Endothelial cell of umbilical vein (primary cell): ENCODE measurements around the gene FRMD6. TPM values are rescaled to one million over a fixed set of nuclear protein-coding genes. Genes with fewer than 3 reads are reported as not detected.
A peak's percentile ranks its signal among the peaks of the same experiment; 100 is the strongest.

Experiments used
- BruUV-seq: library from RNA; stranded (reverse); fragments of 400-500 nt; replicated peaks from 2 replicates; lab custom pipeline; 2021; lab: Mats Ljungman, UMichigan
- CTCF ChIA-PET: fragments of 300-600, 350-600 bp; sonication (Branson Sonifier 250); formaldehyde crosslinking; loops from one replicate; lab custom pipeline; 2021; ENCODE audit warnings: antibody characterized with exemption, inconsistent platforms; lab: Charles Lee
- POLR2A ChIA-PET: fragments of 300-600, 350-600 bp; sonication (Branson Sonifier 250); formaldehyde crosslinking; loops from one replicate; lab custom pipeline; 2021; ENCODE audit warnings: antibody characterized with exemption, inconsistent platforms; lab: Charles Lee
- DNase-seq: peaks from one replicate; pipeline ENCODE4 v3.0.0-alpha.2; 2011; ENCODE audit warnings: low read depth, low spot score
- FAIRE-seq: peaks from 2 replicates; lab custom pipeline; 2011; peaks lifted over from hg19 to GRCh38; lab: Jason Lieb, UNC
- H2AFZ ChIP-seq: 2 replicates; pipeline ENCODE4 v1.6.0; 2012; ENCODE audit warnings: low read depth, low read length, control low read depth, inconsistent platforms
- H3K27ac ChIP-seq: 2 replicates; pipeline ENCODE4 v1.5.1; 2011; ENCODE audit warnings: low read depth, mild to moderate bottlenecking, control low read depth, low read length, moderate library complexity; ENCODE audit not compliant: insufficient read depth
- H3K27me3 ChIP-seq, 2 experiments: 2 replicates each; pipeline versions ENCODE4 v1.6.0 to v1.6.1; 2011; ENCODE audit warnings: low read length in 2 of 2, mixed read lengths in 1 of 2; ENCODE audit not compliant: control insufficient read depth in 2 of 2, insufficient read depth in 2 of 2
- H3K36me3 ChIP-seq, 2 experiments: 2 replicates in 1 of 2; 3 replicates in 1 of 2; pipeline ENCODE4 v1.5.1; 2011; ENCODE audit warnings: low read length in 2 of 2, mild to moderate bottlenecking in 1 of 2, moderate library complexity in 1 of 2; ENCODE audit not compliant: control insufficient read depth in 2 of 2, insufficient read depth in 2 of 2; ENCODE audit errors: extremely low read depth in 1 of 2
- H3K4me1 ChIP-seq: 3 replicates; pipeline ENCODE4 v1.5.1; 2011; ENCODE audit warnings: mild to moderate bottlenecking, low read length; ENCODE audit not compliant: control insufficient read depth, insufficient read depth; ENCODE audit errors: extremely low read depth
- H3K4me2 ChIP-seq: 2 replicates; pipeline ENCODE4 v1.6.1; 2011; ENCODE audit warnings: low read length, control low read depth, mixed read lengths; ENCODE audit not compliant: insufficient read depth
- H3K4me3 ChIP-seq, 3 experiments: fragments of 200-600 bp in 1 of 3; sonication (generic), shearing (Covaris generic) in 1 of 3; replicated peaks in 1 of 3; 2 replicates each; pipeline ENCODE4 v1.5.1; 2011 to 2016; ENCODE audit warnings: control low read depth in 3 of 3, low read length in 3 of 3, mild to moderate bottlenecking in 2 of 3, inconsistent platforms in 1 of 3, low read depth in 1 of 3, moderate library complexity in 1 of 3; ENCODE audit not compliant: insufficient read depth in 1 of 3
- H3K79me2 ChIP-seq: 2 replicates; pipeline ENCODE4 v1.6.0; 2012; ENCODE audit warnings: low read length, inconsistent platforms; ENCODE audit not compliant: control insufficient read depth, insufficient read depth
- H3K9ac ChIP-seq: replicated peaks from 2 replicates; pipeline ENCODE3; 2011; ENCODE audit warnings: low read length, control low read depth; ENCODE audit not compliant: insufficient read depth; ENCODE audit errors: extremely low read depth
- H3K9me1 ChIP-seq: replicated peaks from 3 replicates; pipeline ENCODE4 v1.6.0; 2011; ENCODE audit warnings: mild to moderate bottlenecking, low read length; ENCODE audit not compliant: control insufficient read depth, insufficient read depth; ENCODE audit errors: extremely low read depth
- H3K9me3 ChIP-seq: replicated peaks from 2 replicates; pipeline ENCODE4 v1.5.1; 2012; ENCODE audit warnings: low read length, inconsistent platforms; ENCODE audit not compliant: control insufficient read depth, insufficient read depth
- H4K20me1 ChIP-seq: replicated peaks from 2 replicates; pipeline ENCODE3; 2011; ENCODE audit warnings: mild to moderate bottlenecking, low read length; ENCODE audit not compliant: control insufficient read depth, insufficient read depth; ENCODE audit errors: extremely low read depth
- EZH2 ChIP-seq: IDR thresholded peaks from 2 replicates; pipeline ENCODE4 v1.6.1; 2012; ENCODE audit warnings: borderline replicate concordance, low read depth, mild to moderate bottlenecking, moderate library complexity, low read length, inconsistent platforms; ENCODE audit not compliant: severe bottlenecking
- FOS ChIP-seq: IDR thresholded peaks from 2 replicates; pipeline ENCODE4 v1.6.1; 2011; ENCODE audit warnings: mild to moderate bottlenecking, low read length, moderate library complexity, borderline replicate concordance; ENCODE audit not compliant: insufficient read depth
- GATA2 ChIP-seq: IDR thresholded peaks from 2 replicates; pipeline ENCODE4 v1.7.0; 2011; ENCODE audit warnings: low read depth, mild to moderate bottlenecking, moderate library complexity, mixed read lengths, low read length; ENCODE audit not compliant: insufficient read length, insufficient read depth
- JUN ChIP-seq: IDR thresholded peaks from 2 replicates; pipeline ENCODE4 v1.6.1; 2011; ENCODE audit warnings: borderline replicate concordance, low read depth; ENCODE audit not compliant: insufficient read length, insufficient read depth
- MYC ChIP-seq: IDR thresholded peaks from one replicate; pipeline ENCODE4 v1.6.1; 2011; ENCODE audit warnings: mild to moderate bottlenecking, low read depth, low read length
- POLR2A ChIP-seq: IDR thresholded peaks from 2 replicates; pipeline ENCODE4 v1.6.1; 2012; ENCODE audit warnings: low read depth, mild to moderate bottlenecking, control low read depth, low read length
- POLR2AphosphoS5 ChIP-seq: IDR thresholded peaks from 2 replicates; pipeline ENCODE4 v1.6.1; 2012; ENCODE audit warnings: low read depth, mild to moderate bottlenecking, control low read depth, low read length, moderate library complexity; ENCODE audit not compliant: insufficient read depth
- dilution Hi-C: fragments of 300-500 bp; cut with MboI; formaldehyde crosslinking; loops from one replicate; pipeline ENCODE4 v1.15.0; 2019; ENCODE audit warnings: low sequenced_read_pairs; ENCODE audit not compliant: extremely low pct_ligation_motif_present
- intact Hi-C: fragments of 100-400 bp; cut with micrococcal nuclease; formaldehyde crosslinking; loops from one replicate; pipeline ENCODE4 v1.10.0; 2022
- polyA plus RNA-seq, 4 experiments: library from polyadenylated mRNA; depleted of rRNA in 3 of 4; stranded (reverse) in 3 of 4; unstranded in 1 of 4; fragments of >200 nt; gene quantifications; 2 replicates each; pipeline versions ENCODE4 v1.2.1 to v1.2.3, GENCODE V29; 2011 to 2012; ENCODE audit warnings: missing spikeins in 1 of 4
- total RNA-seq: library from RNA; stranded (reverse); gene quantifications from 2 replicates; pipeline ENCODE4 v1.2.3, GENCODE V29; 2021
- TF ChIP-seq, protein P1 (sequence below): IDR thresholded peaks from 2 replicates; pipeline ENCODE4 v1.6.1; 2011; ENCODE audit not compliant: insufficient read depth, insufficient read length
- TF ChIP-seq, protein P2 (sequence below), 2 donors: IDR thresholded peaks; 1 replicate in 1 of 2; 2 replicates in 1 of 2; pipeline ENCODE4 v1.5.1; 2011; ENCODE audit warnings: low read length in 2 of 2, mild to moderate bottlenecking in 2 of 2, moderate library complexity in 2 of 2, control low read depth in 1 of 2, inconsistent platforms in 1 of 2, low read depth in 1 of 2; ENCODE audit not compliant: insufficient read depth in 1 of 2; ENCODE audit errors: extremely low read depth in 1 of 2

Gene FRMD6
- total and polyA plus RNA-seq, 2 donors (not counting 3 experiments of a cell fraction or from before 2014, with no cell fraction given), result 69.0 to 97.1 TPM

GRCh38 chr14:51609251-51609954 lies 42.3 kb upstream of the FRMD6 start:
- no peak for TF ChIP-seq EZH2
- no peak for TF ChIP-seq POLR2A
- TF ChIP-seq GATA2, result no peak
- no peak for TF ChIP-seq MYC
- TF ChIP-seq POLR2AphosphoS5, result no peak
- TF ChIP-seq, protein P1, sequence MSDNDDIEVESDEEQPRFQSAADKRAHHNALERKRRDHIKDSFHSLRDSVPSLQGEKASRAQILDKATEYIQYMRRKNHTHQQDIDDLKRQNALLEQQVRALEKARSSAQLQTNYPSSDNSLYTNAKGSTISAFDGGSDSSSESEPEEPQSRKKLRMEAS, result no peak
- TF ChIP-seq JUN, result no peak
- TF ChIP-seq, protein P2, sequence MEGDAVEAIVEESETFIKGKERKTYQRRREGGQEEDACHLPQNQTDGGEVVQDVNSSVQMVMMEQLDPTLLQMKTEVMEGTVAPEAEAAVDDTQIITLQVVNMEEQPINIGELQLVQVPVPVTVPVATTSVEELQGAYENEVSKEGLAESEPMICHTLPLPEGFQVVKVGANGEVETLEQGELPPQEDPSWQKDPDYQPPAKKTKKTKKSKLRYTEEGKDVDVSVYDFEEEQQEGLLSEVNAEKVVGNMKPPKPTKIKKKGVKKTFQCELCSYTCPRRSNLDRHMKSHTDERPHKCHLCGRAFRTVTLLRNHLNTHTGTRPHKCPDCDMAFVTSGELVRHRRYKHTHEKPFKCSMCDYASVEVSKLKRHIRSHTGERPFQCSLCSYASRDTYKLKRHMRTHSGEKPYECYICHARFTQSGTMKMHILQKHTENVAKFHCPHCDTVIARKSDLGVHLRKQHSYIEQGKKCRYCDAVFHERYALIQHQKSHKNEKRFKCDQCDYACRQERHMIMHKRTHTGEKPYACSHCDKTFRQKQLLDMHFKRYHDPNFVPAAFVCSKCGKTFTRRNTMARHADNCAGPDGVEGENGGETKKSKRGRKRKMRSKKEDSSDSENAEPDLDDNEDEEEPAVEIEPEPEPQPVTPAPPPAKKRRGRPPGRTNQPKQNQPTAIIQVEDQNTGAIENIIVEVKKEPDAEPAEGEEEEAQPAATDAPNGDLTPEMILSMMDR (IDR thresholded peaks at IDR 0.05; ENCODE audit: extremely low read depth in 1 of 2, insufficient read depth in 1 of 2, low read depth in 1 of 2, low read length in 2 of 2), result no peak
- TF ChIP-seq FOS, result no peak
- Histone ChIP-seq H3K27ac (no peak overlapping the region), H3K9me3 (no peaks in the 10 kb centered on the region), H3K9ac (no peak overlapping the region), H4K20me1 (no peaks in the 10 kb centered on the region), H3K4me2 (no peak overlapping the region), H3K36me3 (no peaks in the 10 kb centered on the region), H3K4me3 (no peak overlapping the region), H3K4me1 (peaks cover 8% of the 10 kb centered on the region), H2AFZ (peak overlapping the region; percentile 66), H3K9me1 (no peaks in the 10 kb centered on the region), H3K79me2 (no peaks in the 10 kb centered on the region), H3K27me3 (no peaks in the 10 kb centered on the region)
- CTCF ChIA-PET, result interaction anchor here (1.0 to 1.3 kb wide), 3 partner anchors 11 to 13 kb away, joined by 3 to 4 read pairs (median 3); no protein-coding TSS in a partner anchor
- no TSS peak for BruUV-seq
- POLR2A ChIA-PET, result no interaction called here
- intact Hi-C loops (no loop called here), dilution Hi-C loops (no loop called here)
- DNase-seq (peak; percentile 21), FAIRE-seq (peak; percentile 54)
